Measurements from ENCODE around the gene PNPLA1. TPM values are rescaled to one million over a fixed set of nuclear protein-coding genes. Genes with fewer than 3 reads are reported as not detected.

The PNPLA1 gene
- total and polyA plus RNA-seq, 2 experiments from 2014 or later = not detected

DNA sequence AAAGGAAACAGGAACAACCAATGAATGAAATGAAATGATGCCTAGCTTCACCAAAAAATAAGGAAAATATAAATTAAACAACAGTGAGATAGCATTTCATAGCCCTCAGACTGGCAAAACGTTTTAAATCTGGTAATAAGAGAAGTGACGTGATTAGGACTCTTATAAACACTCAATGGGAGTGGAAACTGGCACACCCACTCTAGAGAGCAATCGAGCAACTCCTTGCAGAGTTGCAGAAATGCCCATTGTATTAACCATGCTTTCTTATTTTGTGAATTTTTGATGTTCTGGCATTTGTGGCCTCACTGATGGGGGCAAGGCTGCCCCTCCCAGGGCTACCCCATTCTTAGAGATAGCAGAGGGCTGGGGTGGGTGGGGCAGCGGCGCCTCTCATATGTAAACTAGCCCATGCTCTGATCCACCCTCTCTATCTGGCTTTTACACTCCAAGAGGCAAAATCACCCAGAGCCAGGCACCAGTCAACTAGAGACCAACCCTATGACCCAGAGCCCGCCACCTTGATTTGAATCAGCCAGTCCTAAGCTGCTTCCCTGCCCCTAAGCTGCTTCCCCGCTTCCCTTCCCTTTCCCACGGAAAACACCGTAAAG, 6.4 kb upstream of the PNPLA1 start:
- H3K9me3 ChIP-seq (ENCODE audit: low read depth) = no peaks in the 10 kb centered on the region
- DNase-seq (ENCODE audit: low read depth in 1 of 2, low spot score in 1 of 2) = no peak
- H3K27ac ChIP-seq = no peak overlapping the region
- no peaks in the 10 kb centered on the region for H3K36me3 ChIP-seq
- H3K27me3 ChIP-seq = no peaks in the 10 kb centered on the region
- no peaks in the 10 kb centered on the region for H3K4me1 ChIP-seq (ENCODE audit: low read depth)
- no peak overlapping the region for H3K4me3 ChIP-seq
- TF ChIP-seq CTCF (IDR thresholded peaks at IDR 0.05; ENCODE audit: low read depth, low read length) = no peak

- Histone ChIP-seq H3K9me3 (ENCODE audit: low read depth) (no peaks in the 10 kb centered on the region), H3K4me3 (no peak overlapping the region), H3K27me3 (no peaks in the 10 kb centered on the region), H3K27ac (no peak overlapping the region), H3K36me3 (no peaks in the 10 kb centered on the region), H3K4me1 (ENCODE audit: low read depth) (no peaks in the 10 kb centered on the region)
- no peak for TF ChIP-seq CTCF (IDR thresholded peaks at IDR 0.05; ENCODE audit: low read depth, low read length)
- DNase-seq (ENCODE audit: low read depth in 1 of 2, low spot score in 1 of 2) = no peak
These were observed 4.1 kb upstream of the PNPLA1 start for GRCh38 chr6:36265744-36266143.

DNA sequence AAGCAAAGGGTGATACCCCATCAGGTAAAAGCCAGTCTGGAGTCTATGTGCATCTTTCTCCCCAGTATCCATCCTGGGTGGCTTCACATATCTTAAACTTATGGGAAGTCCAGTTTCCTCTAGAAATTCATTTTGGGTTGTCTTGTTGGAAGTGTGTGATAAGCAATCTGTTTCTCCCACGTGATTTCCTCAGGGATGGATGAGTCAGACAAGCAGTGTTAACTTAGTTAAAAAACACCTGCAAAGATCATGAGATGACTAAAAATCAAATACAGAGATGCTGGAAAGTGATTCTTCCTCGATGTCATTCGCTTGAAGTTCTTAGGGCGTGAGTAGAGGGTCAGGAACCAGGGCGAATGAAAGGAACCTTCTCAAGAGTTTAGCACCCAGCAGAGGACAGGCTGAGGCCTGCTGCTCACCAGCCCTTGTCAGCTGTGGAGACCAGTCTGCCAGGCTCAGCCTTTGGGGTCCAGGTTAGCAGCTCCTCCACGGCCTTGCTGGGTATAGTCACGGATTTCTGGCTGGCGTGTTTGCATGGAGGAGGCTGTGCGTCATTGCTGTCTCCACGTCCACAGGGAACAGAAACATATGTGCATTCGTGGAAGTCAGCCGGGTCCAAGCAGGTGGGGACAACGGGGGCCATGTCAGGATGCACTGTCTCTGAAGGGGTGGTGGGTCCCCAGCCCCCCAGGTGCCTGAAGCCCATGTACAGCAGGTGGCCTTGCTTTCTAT, 2.8 kb upstream of the PNPLA1 start:
- H3K27ac ChIP-seq = no peak overlapping the region
- TF ChIP-seq CTCF (IDR thresholded peaks at IDR 0.05; ENCODE audit: low read depth, low read length) = no peak
- H3K27me3 ChIP-seq = no peaks in the 10 kb centered on the region
- H3K36me3 ChIP-seq = no peaks in the 10 kb centered on the region
- no peak overlapping the region for H3K4me3 ChIP-seq
- no peaks in the 10 kb centered on the region for H3K4me1 ChIP-seq (ENCODE audit: low read depth)
- DNase-seq (ENCODE audit: low read depth in 1 of 2, low spot score in 1 of 2) = no peak
- H3K9me3 ChIP-seq (ENCODE audit: low read depth) = no peaks in the 10 kb centered on the region

- no peak overlapping the region for H3K4me3 ChIP-seq
- DNase-seq (ENCODE audit: low read depth in 1 of 2, low spot score in 1 of 2) = no peak
- H3K4me1 ChIP-seq (ENCODE audit: low read depth) = no peaks in the 10 kb centered on the region
- no peaks in the 10 kb centered on the region for H3K9me3 ChIP-seq (ENCODE audit: low read depth)
- TF ChIP-seq CTCF (IDR thresholded peaks at IDR 0.05; ENCODE audit: low read depth, low read length) = no peak
- no peaks in the 10 kb centered on the region for H3K27me3 ChIP-seq
- no peaks in the 10 kb centered on the region for H3K36me3 ChIP-seq
- H3K27ac ChIP-seq = no peak overlapping the region
These were observed 2.0 kb upstream of the PNPLA1 start for GRCh38 chr6:36267731-36268477.

GRCh38 chr6:36268478-36269275, 1.2 kb upstream of the PNPLA1 start:
- no peak overlapping the region for H3K27ac ChIP-seq
- no peaks in the 10 kb centered on the region for H3K27me3 ChIP-seq
- no peaks in the 10 kb centered on the region for H3K9me3 ChIP-seq (ENCODE audit: low read depth)
- no peaks in the 10 kb centered on the region for H3K36me3 ChIP-seq
- no peak for TF ChIP-seq CTCF (IDR thresholded peaks at IDR 0.05; ENCODE audit: low read depth, low read length)
- H3K4me3 ChIP-seq = no peak overlapping the region
- peak in 1 of 2 donors; percentile 70 for DNase-seq (ENCODE audit: low read depth in 1 of 2, low spot score in 1 of 2)
- no peaks in the 10 kb centered on the region for H3K4me1 ChIP-seq (ENCODE audit: low read depth)
